A549 (cell line): ENCODE data around the gene UBE2R2.

Experiments used
- CHD2 ChIP-seq: fragments of 150-350 bp; IDR thresholded peaks from 2 replicates; pipeline ENCODE4 v1.6.1; 2014; ENCODE audit warnings: low read length; ENCODE audit not compliant: partially characterized antibody
- CTCF ChIP-seq: fragments of >200 bp; sonication (Bioruptor Twin); formaldehyde crosslinking; IDR thresholded peaks from 3 replicates; pipeline ENCODE4 v1.5.1; 2016
- E2F6 ChIP-seq: IDR thresholded peaks from 2 replicates; pipeline ENCODE4 v1.6.1; 2012; ENCODE audit warnings: low read depth, borderline replicate concordance
- EHMT2 ChIP-seq: fragments of 200-600 bp; sonication (generic); IDR thresholded peaks from 2 replicates; pipeline ENCODE4 v1.6.1; 2016; ENCODE audit warnings: antibody characterized with exemption, low read depth, mild to moderate bottlenecking, moderate library complexity
- EP300 ChIP-seq, 2 experiments: fragments of >200 bp; sonication (Bioruptor Twin); formaldehyde crosslinking; IDR thresholded peaks; 2 replicates in 1 of 2; 3 replicates in 1 of 2; pipeline ENCODE4 v1.6.1; 2016 to 2017
- HDAC2 ChIP-seq: fragments of 200-600 bp; sonication (generic); IDR thresholded peaks from 2 replicates; pipeline ENCODE4 v1.6.1; 2016
- HOXB13 ChIP-seq: fragments of 250-450 bp; sonication (Bioruptor Pico); IDR thresholded peaks from 2 replicates; pipeline ENCODE4 v1.5.0; 2020; ENCODE audit warnings: low read depth, mild to moderate bottlenecking, moderate library complexity
- KDM1A ChIP-seq: fragments of 200-600 bp; sonication (generic); IDR thresholded peaks from 2 replicates; pipeline ENCODE4 v1.6.1; 2016; ENCODE audit warnings: low read depth, mild to moderate bottlenecking
- POLR2A ChIP-seq: IDR thresholded peaks from 2 replicates; pipeline ENCODE4 v1.6.1; 2012; ENCODE audit warnings: mild to moderate bottlenecking, low read length
- POLR2AphosphoS2 ChIP-seq: conservative IDR thresholded peaks from 2 replicates; pipeline ENCODE4 v1.6.1; 2012; ENCODE audit warnings: low read length, improper control_type of control experiment, inconsistent platforms
- RAD21 ChIP-seq, 2 experiments: fragments of >200 bp in 1 of 2; sonication (Bioruptor Twin) in 1 of 2; formaldehyde crosslinking in 1 of 2; IDR thresholded peaks in 1 of 2; conservative IDR thresholded peaks in 1 of 2; 2 replicates in 1 of 2; 3 replicates in 1 of 2; pipeline ENCODE4 v1.6.1; 2012 to 2018; ENCODE audit warnings: inconsistent platforms in 1 of 2
- REST ChIP-seq: fragments of 200-600 bp; sonication (generic); IDR thresholded peaks from 2 replicates; pipeline ENCODE4 v1.6.1; 2016; ENCODE audit warnings: antibody characterized with exemption, mild to moderate bottlenecking, moderate library complexity
- RFX5 ChIP-seq: fragments of 450-650 bp; IDR thresholded peaks from 2 replicates; pipeline ENCODE4 v1.7.1; 2014; ENCODE audit warnings: antibody characterized with exemption, mild to moderate bottlenecking, moderate library complexity

- TF ChIP-seq REST (no peak), POLR2A (no peak), CTCF (no peak), EP300 (IDR thresholded peaks at IDR 0.05) (no peak), RAD21 (conservative IDR thresholded peaks at IDR 0.05 in 1 of 2, IDR thresholded peaks at IDR 0.05 in 1 of 2) (no peak), EHMT2 (no peak), POLR2AphosphoS2 (no peak), RFX5 (no peak), HOXB13 (CRISPR knock-in tag) (no peak), E2F6 (no peak), KDM1A (no peak), HDAC2 (no peak), CHD2 (no peak)
Observed at GRCh38 chr9:33860200-33860871, 43.4 kb downstream of the UBE2R2 start.
